Measurements from ENCODE around the gene GDPD5. TPM values are rescaled to one million over a fixed set of nuclear protein-coding genes. Genes with fewer than 3 reads are reported as not detected.

GDPD5 gene
- polyA plus RNA-seq, 2 of the 4 experiments (the other 2 are of a cell fraction) = 3.9 to 5.9 TPM

DNA sequence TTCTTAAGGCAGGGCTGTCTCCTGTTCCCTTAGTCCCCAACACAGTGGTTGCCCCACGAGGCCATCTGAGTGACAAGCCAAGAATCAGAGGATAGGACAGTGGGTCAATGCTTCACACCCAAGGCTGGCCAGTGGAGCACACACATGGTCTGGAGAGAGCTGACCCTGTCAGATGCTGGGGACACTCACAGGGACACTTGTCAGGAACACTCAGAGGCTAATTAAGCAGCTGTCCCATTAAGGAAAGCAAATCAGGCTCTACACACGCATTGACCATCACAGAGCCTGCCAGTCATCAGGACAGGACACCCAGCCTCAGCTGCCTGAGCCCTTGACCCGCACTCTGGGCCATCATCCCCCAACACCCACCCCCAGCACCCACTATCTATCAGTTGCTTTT lies 18.2 kb downstream of the GDPD5 start:
- no peak for ATAC-seq
- FAIRE-seq = no peak
- H3K4me3 ChIP-seq = no peak overlapping the region
- ChIA-PET POLR2A (no interaction called here), CTCF (interaction anchor here (0.6 to 1.5 kb wide), 7 partner anchors 13 to 228 kb away, joined by 3 read pairs; no protein-coding TSS in a partner anchor)
- TF ChIP-seq CEBPB (IDR thresholded peaks at IDR 0.05) (no peak), RCOR1 (IDR thresholded peaks at IDR 0.05; ENCODE audit: low read depth, low read length) (no peak), HMGXB4 (CRISPR knock-in tag; IDR thresholded peaks at IDR 0.05; ENCODE audit: borderline replicate concordance) (no peak), HDAC2 (IDR thresholded peaks at IDR 0.05) (no peak), JUNB (IDR thresholded peaks at IDR 0.05) (no peak), GATA3 (IDR thresholded peaks at IDR 0.05; ENCODE audit: borderline replicate concordance) (no peak), HEYL (CRISPR knock-in tag; IDR thresholded peaks at IDR 0.05) (no peak), RARB (CRISPR knock-in tag; IDR thresholded peaks at IDR 0.05) (no peak), ZC3H11A (IDR thresholded peaks at IDR 0.05) (no peak), CHD2 (IDR thresholded peaks at IDR 0.05; ENCODE audit: low read length, partially characterized antibody) (no peak), FOXS1 (CRISPR knock-in tag; IDR thresholded peaks at IDR 0.05) (no peak), POLR2A (IDR thresholded peaks at IDR 0.05; ENCODE audit: low read length) (no peak), ZFP36 (IDR thresholded peaks at IDR 0.05; ENCODE audit: borderline replicate concordance, partially characterized antibody) (no peak), NPAS2 (CRISPR knock-in tag; IDR thresholded peaks at IDR 0.05; ENCODE audit: borderline replicate concordance) (no peak), ESRRA (IDR thresholded peaks at IDR 0.05; ENCODE audit: borderline replicate concordance, low read length) (no peak), HOXA7 (CRISPR knock-in tag; IDR thresholded peaks at IDR 0.05) (no peak)
- TF ChIP-seq, protein P1, sequence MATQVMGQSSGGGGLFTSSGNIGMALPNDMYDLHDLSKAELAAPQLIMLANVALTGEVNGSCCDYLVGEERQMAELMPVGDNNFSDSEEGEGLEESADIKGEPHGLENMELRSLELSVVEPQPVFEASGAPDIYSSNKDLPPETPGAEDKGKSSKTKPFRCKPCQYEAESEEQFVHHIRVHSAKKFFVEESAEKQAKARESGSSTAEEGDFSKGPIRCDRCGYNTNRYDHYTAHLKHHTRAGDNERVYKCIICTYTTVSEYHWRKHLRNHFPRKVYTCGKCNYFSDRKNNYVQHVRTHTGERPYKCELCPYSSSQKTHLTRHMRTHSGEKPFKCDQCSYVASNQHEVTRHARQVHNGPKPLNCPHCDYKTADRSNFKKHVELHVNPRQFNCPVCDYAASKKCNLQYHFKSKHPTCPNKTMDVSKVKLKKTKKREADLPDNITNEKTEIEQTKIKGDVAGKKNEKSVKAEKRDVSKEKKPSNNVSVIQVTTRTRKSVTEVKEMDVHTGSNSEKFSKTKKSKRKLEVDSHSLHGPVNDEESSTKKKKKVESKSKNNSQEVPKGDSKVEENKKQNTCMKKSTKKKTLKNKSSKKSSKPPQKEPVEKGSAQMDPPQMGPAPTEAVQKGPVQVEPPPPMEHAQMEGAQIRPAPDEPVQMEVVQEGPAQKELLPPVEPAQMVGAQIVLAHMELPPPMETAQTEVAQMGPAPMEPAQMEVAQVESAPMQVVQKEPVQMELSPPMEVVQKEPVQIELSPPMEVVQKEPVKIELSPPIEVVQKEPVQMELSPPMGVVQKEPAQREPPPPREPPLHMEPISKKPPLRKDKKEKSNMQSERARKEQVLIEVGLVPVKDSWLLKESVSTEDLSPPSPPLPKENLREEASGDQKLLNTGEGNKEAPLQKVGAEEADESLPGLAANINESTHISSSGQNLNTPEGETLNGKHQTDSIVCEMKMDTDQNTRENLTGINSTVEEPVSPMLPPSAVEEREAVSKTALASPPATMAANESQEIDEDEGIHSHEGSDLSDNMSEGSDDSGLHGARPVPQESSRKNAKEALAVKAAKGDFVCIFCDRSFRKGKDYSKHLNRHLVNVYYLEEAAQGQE (IDR thresholded peaks at IDR 0.05) = no peak
- TF ChIP-seq, protein P2, sequence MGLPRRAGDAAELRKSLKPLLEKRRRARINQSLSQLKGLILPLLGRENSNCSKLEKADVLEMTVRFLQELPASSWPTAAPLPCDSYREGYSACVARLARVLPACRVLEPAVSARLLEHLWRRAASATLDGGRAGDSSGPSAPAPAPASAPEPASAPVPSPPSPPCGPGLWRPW (IDR thresholded peaks at IDR 0.05) = no peak
- TF ChIP-seq, protein P3, sequence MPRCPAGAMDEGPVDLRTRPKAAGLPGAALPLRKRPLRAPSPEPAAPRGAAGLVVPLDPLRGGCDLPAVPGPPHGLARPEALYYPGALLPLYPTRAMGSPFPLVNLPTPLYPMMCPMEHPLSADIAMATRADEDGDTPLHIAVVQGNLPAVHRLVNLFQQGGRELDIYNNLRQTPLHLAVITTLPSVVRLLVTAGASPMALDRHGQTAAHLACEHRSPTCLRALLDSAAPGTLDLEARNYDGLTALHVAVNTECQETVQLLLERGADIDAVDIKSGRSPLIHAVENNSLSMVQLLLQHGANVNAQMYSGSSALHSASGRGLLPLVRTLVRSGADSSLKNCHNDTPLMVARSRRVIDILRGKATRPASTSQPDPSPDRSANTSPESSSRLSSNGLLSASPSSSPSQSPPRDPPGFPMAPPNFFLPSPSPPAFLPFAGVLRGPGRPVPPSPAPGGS (IDR thresholded peaks at IDR 0.05) = no peak
- TF ChIP-seq, protein P4, sequence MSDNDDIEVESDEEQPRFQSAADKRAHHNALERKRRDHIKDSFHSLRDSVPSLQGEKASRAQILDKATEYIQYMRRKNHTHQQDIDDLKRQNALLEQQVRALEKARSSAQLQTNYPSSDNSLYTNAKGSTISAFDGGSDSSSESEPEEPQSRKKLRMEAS (IDR thresholded peaks at IDR 0.05) = no peak
- peaks cover 23% of the 10 kb centered on the region for H3K4me1 ChIP-seq
- 70% methylated on average over 3 of the region's 3 CpGs for WGBS (ENCODE audit: missing lambda C conversion rate)
- no peak for DNase-seq (ENCODE audit: low read depth in 1 of 2, low spot score in 1 of 2)
- H3K4me2 ChIP-seq = no peak overlapping the region
- 0 out of 6 replicates have a peak overlapping the region, but pooled peaks of 1 of the 2 experiments have one; percentile 7 for H3K27ac ChIP-seq
- H3K9me3 ChIP-seq = no peaks in the 10 kb centered on the region

DNA sequence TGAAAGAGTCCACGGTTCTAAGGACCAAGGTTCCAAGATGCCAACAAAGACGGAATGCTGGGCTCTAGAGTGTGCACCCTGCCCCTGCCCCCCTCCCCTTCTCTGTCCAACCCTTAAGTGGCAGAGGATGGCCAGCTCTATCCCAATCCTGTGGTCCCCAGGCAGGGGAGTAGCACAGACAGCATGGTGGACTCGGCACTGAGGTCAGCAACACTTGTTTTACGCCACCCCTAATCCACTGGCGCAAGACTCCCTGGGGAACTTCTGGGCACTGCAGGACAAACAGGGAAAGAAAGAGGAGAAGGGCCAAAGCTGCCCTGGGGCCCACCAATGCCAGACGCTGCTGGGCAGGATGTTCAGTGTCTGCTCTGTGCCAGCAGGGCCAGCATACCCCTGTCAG lies 18.9 kb downstream of the GDPD5 start:
- ChIA-PET CTCF (interaction anchor here (1.1 to 1.6 kb wide), 4 partner anchors 18 to 63 kb away, joined by 3 read pairs; no protein-coding TSS in a partner anchor), POLR2A (no interaction called here)
- WGBS (ENCODE audit: missing lambda C conversion rate) = 81% methylated on average over 6 of the region's 6 CpGs
- no peak overlapping the region for H3K4me3 ChIP-seq
- ATAC-seq (no peak), DNase-seq (ENCODE audit: low read depth in 1 of 2, low spot score in 1 of 2) (no peak), FAIRE-seq (no peak)
- H3K4me1 ChIP-seq = peaks cover 23% of the 10 kb centered on the region
- H3K4me2 ChIP-seq = no peak overlapping the region
- no peak for TF ChIP-seq CHD4 (IDR thresholded peaks at IDR 0.05; ENCODE audit: borderline replicate concordance)
- TF ChIP-seq HDAC2 (IDR thresholded peaks at IDR 0.05) = no peak
- TF ChIP-seq, protein P1 (IDR thresholded peaks at IDR 0.05) = no peak
- TF ChIP-seq RFX5 (IDR thresholded peaks at IDR 0.05) = no peak
- TF ChIP-seq FOSB (CRISPR knock-in tag; IDR thresholded peaks at IDR 0.05) = no peak
- H3K27ac ChIP-seq = no peak overlapping the region
- H3K9me3 ChIP-seq = no peaks in the 10 kb centered on the region
